CD4-positive, alpha-beta T cell (primary cell): Measurements from ENCODE around the gene FAM120C. TPM values are rescaled to one million over a fixed set of nuclear protein-coding genes. Genes with fewer than 3 reads are reported as not detected.

ENCODE experiments used
- ATAC-seq: fragments of 200-7000 bp; cut with Tn5 transposase; one replicate; pipeline ENCODE4 v1.10.0; 2022; ENCODE audit warnings: mild to moderate bottlenecking; ENCODE audit not compliant: poor library complexity
- CTCF ChIA-PET: fragments of 350-600 bp; sonication (Branson Sonifier 250); formaldehyde crosslinking; loops from one replicate; lab custom pipeline; 2021; ENCODE audit warnings: antibody characterized with exemption, inconsistent platforms; lab: Charles Lee
- POLR2A ChIA-PET: fragments of 350-600 bp; sonication (Branson Sonifier 250); formaldehyde crosslinking; loops from one replicate; lab custom pipeline; 2021; ENCODE audit warnings: antibody characterized with exemption, inconsistent platforms; lab: Charles Lee
- DNase-seq, 14 experiments: peaks; one replicate each; pipeline ENCODE4 v3.0.0-alpha.2; 2013 to 2020; ENCODE audit warnings: mixed read lengths in 2 of 14
- H3K27ac ChIP-seq, 2 donors: one replicate each; pipeline versions ENCODE4 v1.5.1 to v1.7.0; 2013; ENCODE audit warnings: low read length in 2 of 2, low read depth in 1 of 2, mild to moderate bottlenecking in 1 of 2
- H3K27me3 ChIP-seq, 2 experiments: 1 replicate in 1 of 2; 2 replicates in 1 of 2; pipeline versions ENCODE4 v1.6.1 to v1.7.0; 2013; ENCODE audit warnings: low read length in 2 of 2, control low read depth in 1 of 2, mild to moderate bottlenecking in 1 of 2, moderate library complexity in 1 of 2; ENCODE audit not compliant: insufficient read depth in 2 of 2, control insufficient read depth in 1 of 2
- H3K36me3 ChIP-seq: one replicate; pipeline ENCODE4 v1.6.1; 2013; ENCODE audit warnings: low read length, control low read depth; ENCODE audit not compliant: insufficient read depth
- H3K4me1 ChIP-seq: one replicate; pipeline ENCODE4 v1.6.1; 2013; ENCODE audit warnings: low read length, control low read depth; ENCODE audit not compliant: insufficient read depth
- H3K4me3 ChIP-seq: one replicate; pipeline ENCODE4 v1.5.1; 2013; ENCODE audit warnings: mild to moderate bottlenecking, low read length, moderate library complexity
- H3K9me3 ChIP-seq, 2 experiments: 1 replicate in 1 of 2; 2 replicates in 1 of 2; pipeline versions ENCODE4 v1.6.1 to v1.7.0; 2013; ENCODE audit warnings: low read length in 2 of 2, mild to moderate bottlenecking in 2 of 2, control low read depth in 1 of 2, moderate library complexity in 1 of 2; ENCODE audit not compliant: control insufficient read depth in 1 of 2, insufficient read depth in 1 of 2
- H3K27ac Mint-ChIP-seq: one replicate; pipeline ENCODE4 v1.8.0; 2020; ENCODE audit warnings: mixed read lengths
- H3K27me3 Mint-ChIP-seq: one replicate; pipeline ENCODE4 v1.8.0; 2021; ENCODE audit warnings: mixed read lengths
- H3K36me3 Mint-ChIP-seq: one replicate; pipeline ENCODE4 v1.8.0; 2021; ENCODE audit warnings: low read depth, mixed read lengths
- H3K4me1 Mint-ChIP-seq: one replicate; pipeline ENCODE4 v1.8.0; 2021; ENCODE audit warnings: low read depth, mixed read lengths
- H3K4me3 Mint-ChIP-seq: one replicate; pipeline ENCODE4 v1.8.0; 2020; ENCODE audit warnings: mild to moderate bottlenecking, mixed read lengths
- H3K9me3 Mint-ChIP-seq: one replicate; pipeline ENCODE4 v1.8.0; 2020; ENCODE audit warnings: mixed read lengths
- CTCF ChIP-seq: fragments of 200-600 bp; IDR thresholded peaks from one replicate; pipeline ENCODE4 v1.8.0; 2022; ENCODE audit warnings: antibody characterized with exemption, mild to moderate bottlenecking
- intact Hi-C, 2 experiments: fragments of 100-400 bp; cut with DNase I in 1 of 2; cut with micrococcal nuclease in 1 of 2; formaldehyde crosslinking; loops; one replicate each; pipeline versions ENCODE4 v1.15.1 to v1.9.0; 2023 to 2025; cut with DNase I, micrococcal nuclease
- total RNA-seq, 174 experiments: library from RNA in 2 of 174; stranded (reverse) in 2 of 174; gene quantifications; one replicate each; pipeline ENCODE4 v1.2.3 and lab custom pipeline; 2021 to 2026

Gene FAM120C
- total RNA-seq, 2 experiments from 2014 or later = 12.3 to 13.3 TPM

DNA sequence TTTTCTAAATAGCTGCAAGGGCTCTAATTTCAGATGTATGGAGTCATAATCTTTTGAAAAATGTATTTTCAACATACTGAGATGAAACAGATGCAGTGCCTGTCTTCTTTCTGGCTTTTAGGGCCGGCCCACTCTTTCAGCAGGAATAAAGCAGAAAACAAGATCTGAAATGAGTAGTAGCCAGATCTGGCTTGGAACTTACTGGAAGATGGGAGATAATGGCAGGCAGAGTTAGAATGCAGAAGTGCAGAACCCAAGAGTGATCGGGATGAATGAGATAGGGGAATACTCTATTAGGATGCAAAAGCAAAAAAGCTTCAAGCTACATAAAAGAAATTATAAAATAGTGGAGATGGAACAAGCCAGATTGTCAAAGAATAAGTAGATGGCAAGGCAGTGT lies 1.4 kb upstream of the FAM120C start:
- POLR2A ChIA-PET = interaction anchor here (2.8 kb wide), 1 partner anchor 141 kb away, joined by 43 read pairs; the partner anchor contains the start of gene PHF8
- no peak overlapping the region for H3K27ac Mint-ChIP-seq
- peaks cover 32% of the 10 kb centered on the region for H3K4me1 Mint-ChIP-seq
- H3K9me3 ChIP-seq = no peaks in the 10 kb centered on the region
- H3K27ac ChIP-seq = no peak overlapping the region
- no peak for TF ChIP-seq CTCF
- H3K9me3 Mint-ChIP-seq = no peaks in the 10 kb centered on the region
- no peaks in the 10 kb centered on the region for H3K36me3 ChIP-seq
- no peak overlapping the region for H3K4me3 Mint-ChIP-seq
- no peak for ATAC-seq
- CTCF ChIA-PET = no interaction called here
- no peak overlapping the region for H3K4me3 ChIP-seq
- H3K36me3 Mint-ChIP-seq = peaks cover 23% of the 10 kb centered on the region
- H3K4me1 ChIP-seq = peaks cover 29% of the 10 kb centered on the region
- intact Hi-C loops = loop anchor here in 1 of 2 experiments (5.0 to 10.0 kb wide), 4 partner anchors 173 to 1530 kb away; partner anchors contain the start of genes GNL3L, RRAGB and WNK3
- H3K27me3 Mint-ChIP-seq = no peaks in the 10 kb centered on the region
- no peak for DNase-seq
- no peaks in the 10 kb centered on the region for H3K27me3 ChIP-seq

- Histone ChIP-seq H3K4me3 (peak overlapping the region; percentile 67), H3K36me3 (peaks cover 2% of the 10 kb centered on the region), H3K27me3 (no peaks in the 10 kb centered on the region), H3K27ac (peak overlapping the region; percentile 69 to 75), H3K9me3 (no peaks in the 10 kb centered on the region), H3K4me1 (peaks cover 29% of the 10 kb centered on the region)
- peaks cover 49% of the 10 kb centered on the region for H3K4me1 Mint-ChIP-seq
- intact Hi-C loops = loop anchor here in 1 of 2 experiments (2.0 to 10.0 kb wide), 6 partner anchors 138 to 1532 kb away; partner anchors contain the start of genes GNL3L, PHF8, RRAGB and WNK3
- ChIA-PET CTCF (interaction anchor here (1.0 kb wide), 1 partner anchor 138 kb away, joined by 3 read pairs; the partner anchor contains the start of gene PHF8), POLR2A (interaction anchor here (0.6 to 2.8 kb wide), 8 partner anchors 139 to 1307 kb away, joined by 5 to 43 read pairs (median 8); partner anchors contain the start of genes GNL3L, PHF8, TSR2 and USP51)
- H3K36me3 Mint-ChIP-seq = peaks cover 36% of the 10 kb centered on the region
- DNase-seq (peak; percentile 32 to 80 (median 58)), ATAC-seq (peak; percentile 63)
- no peak for TF ChIP-seq CTCF
- no peaks in the 10 kb centered on the region for H3K9me3 Mint-ChIP-seq
- no peaks in the 10 kb centered on the region for H3K27me3 Mint-ChIP-seq
- peak overlapping the region; percentile 86 for H3K27ac Mint-ChIP-seq
- peak overlapping the region; percentile 92 for H3K4me3 Mint-ChIP-seq
Observed at GRCh38 chrX:54182194-54182863, 725 bp downstream of the FAM120C start.

DNA sequence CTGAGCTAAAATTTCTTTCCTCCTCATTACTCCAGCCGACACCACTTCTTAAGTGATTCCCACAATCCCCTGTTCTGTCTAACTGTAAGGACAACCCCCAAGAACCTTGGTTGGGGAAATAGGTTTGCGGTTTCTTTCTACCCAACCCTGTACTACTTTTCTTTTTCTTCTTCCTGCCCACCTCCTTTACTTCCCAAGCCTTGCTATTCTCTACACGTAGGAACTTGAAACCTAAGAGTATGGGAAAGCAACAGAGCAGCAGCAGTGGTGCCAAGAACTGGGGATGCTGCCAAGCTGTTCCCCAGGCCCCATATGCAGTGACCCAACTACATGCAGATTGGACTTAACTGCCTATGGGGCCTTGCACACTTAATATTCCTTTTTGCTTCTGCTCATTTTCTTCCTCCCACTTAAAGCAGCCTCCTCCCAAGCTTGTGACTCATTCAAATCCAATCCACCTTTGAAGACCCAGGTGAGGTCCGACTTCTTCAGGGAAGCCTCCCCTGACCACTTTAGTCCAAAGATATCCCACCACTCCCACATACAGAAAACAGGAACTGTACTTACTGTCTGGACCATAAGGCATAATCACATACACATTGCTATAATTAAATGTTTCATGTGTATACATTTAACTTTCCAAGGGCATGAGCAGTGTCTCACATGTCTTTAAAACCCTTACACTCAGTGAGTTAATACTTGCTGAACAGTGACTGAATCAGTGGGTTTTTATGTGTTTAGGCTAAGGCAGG lies 1.7 kb downstream of the FAM120C start:
- H3K36me3 Mint-ChIP-seq = peaks cover 46% of the 10 kb centered on the region
- DNase-seq (no peak), ATAC-seq (no peak)
- ChIA-PET CTCF (no interaction called here), POLR2A (interaction anchor here (1.3 to 2.8 kb wide), 4 partner anchors 12 to 1308 kb away, joined by 3 to 43 read pairs (median 5); partner anchors contain the start of genes PHF8 and USP51)
- Histone ChIP-seq H3K27ac (no peak overlapping the region), H3K4me1 (peaks cover 29% of the 10 kb centered on the region), H3K36me3 (peaks cover 2% of the 10 kb centered on the region), H3K27me3 (no peaks in the 10 kb centered on the region), H3K9me3 (no peaks in the 10 kb centered on the region), H3K4me3 (peak overlapping the region; percentile 67)
- H3K4me1 Mint-ChIP-seq = peaks cover 58% of the 10 kb centered on the region
- TF ChIP-seq CTCF = no peak
- H3K27me3 Mint-ChIP-seq = no peaks in the 10 kb centered on the region
- intact Hi-C loops = loop anchor here in 1 of 2 experiments (5.0 to 10.0 kb wide), 4 partner anchors 176 to 1533 kb away; partner anchors contain the start of genes GNL3L, RRAGB and WNK3
- H3K4me3 Mint-ChIP-seq = peak overlapping the region; percentile 92
- H3K9me3 Mint-ChIP-seq = no peaks in the 10 kb centered on the region
- H3K27ac Mint-ChIP-seq = peak overlapping the region; percentile 86
